Cardiac muscle cell (in vitro differentiated cells and primary cell): Measurements from ENCODE around the gene ZMYND8. TPM values are rescaled to one million over a fixed set of nuclear protein-coding genes. Genes with fewer than 3 reads are reported as not detected.
"Not testable (repeated sequence)": the region's sequence is repeated elsewhere in the genome, so short reads cannot be mapped to it uniquely, and the experiment has no call there.

Experiments used
- DNase-seq, 2 donors: peaks; one replicate each; pipeline versions ENCODE4 v3.0.0 to v3.0.0-alpha.2; 2010 to 2017; ENCODE audit warnings: low read depth in 1 of 2, low spot score in 1 of 2
- H3K27ac ChIP-seq: fragments of 200-600 bp; sonication (generic); 2 replicates; pipeline ENCODE4 v1.5.1; 2016
- H3K27me3 ChIP-seq: fragments of 200-600 bp; sonication (generic); 2 replicates; pipeline ENCODE4 v1.6.0; 2016; ENCODE audit warnings: control low read depth
- H3K36me3 ChIP-seq: fragments of 200-600 bp; sonication (generic); 2 replicates; pipeline ENCODE4 v1.5.1; 2016; ENCODE audit warnings: control low read depth
- H3K4me1 ChIP-seq: fragments of 200-600 bp; sonication (generic); 2 replicates; pipeline ENCODE4 v1.8.1; 2017; ENCODE audit warnings: low read depth, mild to moderate bottlenecking, mixed run types
- H3K4me3 ChIP-seq: fragments of 200-600 bp; sonication (generic); 2 replicates; pipeline ENCODE4 v1.5.1; 2016; ENCODE audit warnings: mild to moderate bottlenecking
- H3K9me3 ChIP-seq: fragments of 200-600 bp; sonication (generic); 2 replicates; pipeline ENCODE4 v1.5.1; 2017; ENCODE audit warnings: low read depth, mild to moderate bottlenecking, control low read depth
- polyA plus RNA-seq: library from polyadenylated mRNA; unstranded; fragments of >200 nt; fragmentation: Nextera tagmentation; extraction: Ambion mirVana; gene quantifications from 2 replicates; pipeline ENCODE4 v1.2.1, GENCODE V29; 2016
- total RNA-seq: library from RNA; depleted of rRNA; stranded (reverse); fragments of >200 nt; gene quantifications from 2 replicates; pipeline ENCODE4 v1.2.3, GENCODE V29; 2016
- TF ChIP-seq, protein P1 (sequence below): IDR thresholded peaks from 2 replicates; pipeline ENCODE4 v1.5.1; 2012; ENCODE audit warnings: low read depth, mild to moderate bottlenecking, low read length

ZMYND8 gene
- total and polyA plus RNA-seq, 2 experiments from 2014 or later = 27.5 to 45.0 TPM

DNA sequence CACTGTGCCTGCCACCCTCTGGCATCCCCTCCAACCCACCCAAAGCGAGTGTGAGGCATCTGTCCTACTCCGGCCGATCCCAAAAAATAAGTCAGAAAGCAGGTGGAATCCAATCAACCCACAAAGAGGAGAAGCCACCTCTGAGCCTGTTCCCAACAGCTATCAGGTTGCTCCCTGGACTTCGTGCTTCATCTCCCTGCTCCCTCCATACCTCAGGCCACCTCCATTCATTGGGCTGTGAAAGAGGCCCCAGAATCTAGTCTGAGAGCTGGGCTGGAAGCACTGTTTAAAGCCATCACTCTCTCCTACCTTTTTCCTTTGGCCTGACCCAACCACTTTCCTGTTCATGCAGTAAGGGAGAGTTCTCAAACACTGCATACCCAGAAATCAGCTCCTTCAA, 106.1 kb downstream of the ZMYND8 start:
- Histone ChIP-seq H3K27me3 (no peaks in the 10 kb centered on the region), H3K4me1 (peaks cover 26% of the 10 kb centered on the region), H3K27ac (peak overlapping the region; percentile 6), H3K36me3 (peaks cover 28% of the 10 kb centered on the region), H3K9me3 (no peaks in the 10 kb centered on the region), H3K4me3 (no peak overlapping the region)
- TF ChIP-seq, protein P1, sequence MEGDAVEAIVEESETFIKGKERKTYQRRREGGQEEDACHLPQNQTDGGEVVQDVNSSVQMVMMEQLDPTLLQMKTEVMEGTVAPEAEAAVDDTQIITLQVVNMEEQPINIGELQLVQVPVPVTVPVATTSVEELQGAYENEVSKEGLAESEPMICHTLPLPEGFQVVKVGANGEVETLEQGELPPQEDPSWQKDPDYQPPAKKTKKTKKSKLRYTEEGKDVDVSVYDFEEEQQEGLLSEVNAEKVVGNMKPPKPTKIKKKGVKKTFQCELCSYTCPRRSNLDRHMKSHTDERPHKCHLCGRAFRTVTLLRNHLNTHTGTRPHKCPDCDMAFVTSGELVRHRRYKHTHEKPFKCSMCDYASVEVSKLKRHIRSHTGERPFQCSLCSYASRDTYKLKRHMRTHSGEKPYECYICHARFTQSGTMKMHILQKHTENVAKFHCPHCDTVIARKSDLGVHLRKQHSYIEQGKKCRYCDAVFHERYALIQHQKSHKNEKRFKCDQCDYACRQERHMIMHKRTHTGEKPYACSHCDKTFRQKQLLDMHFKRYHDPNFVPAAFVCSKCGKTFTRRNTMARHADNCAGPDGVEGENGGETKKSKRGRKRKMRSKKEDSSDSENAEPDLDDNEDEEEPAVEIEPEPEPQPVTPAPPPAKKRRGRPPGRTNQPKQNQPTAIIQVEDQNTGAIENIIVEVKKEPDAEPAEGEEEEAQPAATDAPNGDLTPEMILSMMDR = no peak
- DNase-seq = no peak

DNA sequence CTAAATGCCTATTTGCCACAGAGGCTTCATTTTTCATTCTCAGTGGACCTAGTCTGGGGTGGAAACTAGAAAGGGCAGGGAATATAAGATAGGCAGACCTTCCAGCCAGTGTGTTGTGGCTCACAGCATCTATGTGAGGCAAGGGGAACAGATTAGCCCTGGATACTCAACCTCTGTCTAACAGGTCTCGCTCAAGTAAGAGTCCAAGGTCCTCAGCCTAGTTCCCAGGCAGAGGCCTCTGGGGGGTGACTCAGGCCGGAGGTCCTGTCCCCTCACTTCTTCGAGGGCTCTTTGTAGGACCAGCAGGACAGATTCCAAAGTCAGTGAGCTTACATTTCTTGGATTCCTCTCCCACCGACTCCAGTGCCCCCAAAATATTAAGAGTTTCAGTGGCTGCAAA, 106.6 kb downstream of the ZMYND8 start:
- TF ChIP-seq, protein P1 = no peak
- Histone ChIP-seq H3K9me3 (no peaks in the 10 kb centered on the region), H3K4me1 (peaks cover 22% of the 10 kb centered on the region), H3K27me3 (no peaks in the 10 kb centered on the region), H3K36me3 (peaks cover 33% of the 10 kb centered on the region), H3K4me3 (no peak overlapping the region), H3K27ac (no peak overlapping the region)
- DNase-seq = no peak

- TF ChIP-seq, protein P1 = no peak
- Histone ChIP-seq H3K36me3 (peaks cover 36% of the 10 kb centered on the region), H3K4me1 (peaks cover 8% of the 10 kb centered on the region), H3K27me3 (no peaks in the 10 kb centered on the region), H3K4me3 (no peak overlapping the region), H3K27ac (no peak overlapping the region), H3K9me3 (no peaks in the 10 kb centered on the region)
- no peak for DNase-seq
These were observed 108.0 kb downstream of the ZMYND8 start for GRCh38 chr20:47248448-47248966.

DNA sequence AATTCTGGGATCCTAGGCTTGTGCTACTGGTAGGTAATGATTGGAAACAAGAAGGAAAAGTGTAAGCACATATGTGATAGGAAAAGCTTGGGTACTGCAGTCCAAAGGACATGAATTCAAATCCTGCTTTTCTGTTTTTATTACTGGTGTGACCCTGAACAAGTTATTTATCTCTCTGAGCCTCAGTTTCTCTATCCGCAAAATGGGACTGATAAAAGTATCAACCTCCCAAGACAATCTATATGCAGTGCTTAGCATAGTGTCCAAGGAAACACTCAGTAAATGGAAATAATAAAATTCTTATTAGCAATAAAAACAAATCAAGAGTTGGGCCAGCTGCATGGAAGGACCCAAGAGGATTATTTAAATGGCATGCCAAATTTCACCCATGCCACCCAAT, 108.5 kb downstream of the ZMYND8 start:
- Histone ChIP-seq H3K9me3 (no peaks in the 10 kb centered on the region), H3K4me1 (peaks cover 6% of the 10 kb centered on the region), H3K27ac (no peak overlapping the region), H3K27me3 (no peaks in the 10 kb centered on the region), H3K4me3 (no peak overlapping the region), H3K36me3 (peaks cover 36% of the 10 kb centered on the region)
- TF ChIP-seq, protein P1 = no peak
- no peak for DNase-seq

GRCh38 chr20:47246061-47246777, 110.3 kb downstream of the ZMYND8 start:
- Histone ChIP-seq H3K4me3 (no peak overlapping the region), H3K27me3 (no peaks in the 10 kb centered on the region), H3K9me3 (no peaks in the 10 kb centered on the region), H3K4me1 (no peaks in the 10 kb centered on the region), H3K36me3 (peaks cover 36% of the 10 kb centered on the region), H3K27ac (no peak overlapping the region)
- no peak for DNase-seq
- TF ChIP-seq, protein P1 = no peak

GRCh38 chr20:47245166-47245565, 111.3 kb downstream of the ZMYND8 start:
- not testable (repeated sequence) for H3K4me3 ChIP-seq, H3K4me1 ChIP-seq, H3K27ac ChIP-seq, H3K9me3 ChIP-seq, H3K27me3 ChIP-seq, DNase-seq
- peaks cover 36% of the 10 kb centered on the region for H3K36me3 ChIP-seq
